DOHH2 (cell line): ENCODE measurements around the gene RAD51B.

Experiments
- H3F3A ChIP-seq: fragments of 200-600 bp; sonication (generic), shearing (Covaris generic); 2 replicates; pipeline ENCODE4 v1.6.0; 2016; ENCODE audit warnings: antibody characterized with exemption, mild to moderate bottlenecking; ENCODE audit not compliant: control insufficient read depth, insufficient read depth
- H3K27ac ChIP-seq: fragments of 200-600 bp; sonication (generic); 2 replicates; pipeline ENCODE4 v1.5.1; 2014; ENCODE audit warnings: low read depth, mild to moderate bottlenecking, low read length, moderate library complexity
- H3K27me3 ChIP-seq: fragments of 200-600 bp; sonication (generic); 2 replicates; pipeline ENCODE4 v1.6.1; 2014; ENCODE audit warnings: mild to moderate bottlenecking, low read length, mixed read lengths; ENCODE audit not compliant: control insufficient read depth
- H3K36me3 ChIP-seq: fragments of 200-600 bp; sonication (generic); 2 replicates; pipeline ENCODE4 v1.6.1; 2014; ENCODE audit warnings: mild to moderate bottlenecking, low read length, moderate library complexity, mixed read lengths; ENCODE audit not compliant: control insufficient read depth
- H3K4me1 ChIP-seq: fragments of 200-600 bp; sonication (generic); 2 replicates; pipeline ENCODE4 v1.6.1; 2014; ENCODE audit warnings: mild to moderate bottlenecking, low read length, mixed read lengths; ENCODE audit not compliant: control insufficient read depth
- H3K4me2 ChIP-seq: fragments of 200-600 bp; sonication (generic); 2 replicates; pipeline ENCODE4 v1.6.0; 2014; ENCODE audit warnings: mild to moderate bottlenecking, low read length, moderate library complexity
- H3K4me3 ChIP-seq: fragments of 200-600 bp; sonication (generic); 2 replicates; pipeline ENCODE4 v1.5.1; 2014; ENCODE audit warnings: mild to moderate bottlenecking, low read length, mixed read lengths
- H3K79me2 ChIP-seq: fragments of 200-600 bp; sonication (generic); 2 replicates; pipeline ENCODE4 v1.6.1; 2014; ENCODE audit warnings: mild to moderate bottlenecking, low read length, mixed read lengths; ENCODE audit not compliant: control insufficient read depth
- H3K9me2 ChIP-seq: fragments of 200-600 bp; sonication (generic); replicated peaks from 2 replicates; pipeline ENCODE4 v1.6.1; 2014; ENCODE audit warnings: mild to moderate bottlenecking, low read length, mixed read lengths; ENCODE audit not compliant: control insufficient read depth
- H3K9me3 ChIP-seq: fragments of 200-600 bp; sonication (generic); 2 replicates; pipeline ENCODE4 v1.6.1; 2014; ENCODE audit warnings: antibody characterized with exemption, low read length, mixed read lengths; ENCODE audit not compliant: control insufficient read depth, insufficient read depth
- H4K20me1 ChIP-seq: fragments of 200-600 bp; sonication (generic); 2 replicates; pipeline ENCODE4 v1.6.0; 2014; ENCODE audit warnings: low read depth, mild to moderate bottlenecking, antibody characterized with exemption, low read length, moderate library complexity; ENCODE audit not compliant: control insufficient read depth, insufficient read depth
- CTCF ChIP-seq: fragments of 200-600 bp; sonication (generic); IDR thresholded peaks from one replicate; pipeline ENCODE4 v1.5.1; 2014; ENCODE audit warnings: antibody characterized with exemption, mild to moderate bottlenecking, low read depth, low read length; ENCODE audit not compliant: poor library complexity, severe bottlenecking
- EZH2phosphoT487 ChIP-seq: fragments of 200-600 bp; sonication (generic); IDR thresholded peaks from 2 replicates; pipeline ENCODE4 v1.6.1; 2017; ENCODE audit warnings: borderline replicate concordance, mild to moderate bottlenecking, antibody characterized with exemption, low read length, moderate library complexity, mixed read lengths

Gene RAD51B

GRCh38 chr14:68644101-68644500 lies 824.5 kb downstream of the RAD51B start:
- Histone ChIP-seq H3F3A (no peaks in the 10 kb centered on the region), H3K27me3 (no peaks in the 10 kb centered on the region), H3K4me3 (no peak overlapping the region), H3K9me3 (peaks cover 11% of the 10 kb centered on the region; the same call in 1 of the 2 replicates), H3K27ac (no peak overlapping the region), H3K4me2 (no peak overlapping the region), H3K9me2 (no peaks in the 10 kb centered on the region), H3K36me3 (no peaks in the 10 kb centered on the region), H3K79me2 (no peaks in the 10 kb centered on the region), H3K4me1 (no peaks in the 10 kb centered on the region), H4K20me1 (no peaks in the 10 kb centered on the region)
- no peak for TF ChIP-seq EZH2phosphoT487
- TF ChIP-seq CTCF = no peak

- TF ChIP-seq CTCF (no peak), EZH2phosphoT487 (no peak)
- Histone ChIP-seq H3K79me2 (no peaks in the 10 kb centered on the region), H3K9me2 (no peaks in the 10 kb centered on the region), H3K4me3 (no peak overlapping the region), H3K36me3 (no peaks in the 10 kb centered on the region), H3K4me1 (no peaks in the 10 kb centered on the region), H3K4me2 (no peak overlapping the region), H4K20me1 (no peaks in the 10 kb centered on the region), H3K9me3 (peaks cover 11% of the 10 kb centered on the region; the same call in 1 of the 2 replicates), H3F3A (no peaks in the 10 kb centered on the region), H3K27me3 (no peaks in the 10 kb centered on the region), H3K27ac (no peak overlapping the region)
Measured at GRCh38 chr14:68645371-68645770, 825.8 kb downstream of the RAD51B start.

GRCh38 chr14:68649476-68650189 lies 830.1 kb downstream of the RAD51B start:
- Histone ChIP-seq H3K4me1 (no peaks in the 10 kb centered on the region), H3K4me2 (no peak overlapping the region), H4K20me1 (no peaks in the 10 kb centered on the region), H3K36me3 (no peaks in the 10 kb centered on the region), H3K4me3 (no peak overlapping the region), H3F3A (no peaks in the 10 kb centered on the region), H3K79me2 (no peaks in the 10 kb centered on the region), H3K27me3 (no peaks in the 10 kb centered on the region), H3K27ac (no peak overlapping the region), H3K9me2 (no peaks in the 10 kb centered on the region), H3K9me3 (no peaks in the 10 kb centered on the region)
- TF ChIP-seq EZH2phosphoT487 (no peak), CTCF (no peak)
